Measurements from ENCODE around the gene PHC1.
"Not testable (repeated sequence)": the region's sequence is repeated elsewhere in the genome, so short reads cannot be mapped to it uniquely, and the experiment has no call there.

DNA sequence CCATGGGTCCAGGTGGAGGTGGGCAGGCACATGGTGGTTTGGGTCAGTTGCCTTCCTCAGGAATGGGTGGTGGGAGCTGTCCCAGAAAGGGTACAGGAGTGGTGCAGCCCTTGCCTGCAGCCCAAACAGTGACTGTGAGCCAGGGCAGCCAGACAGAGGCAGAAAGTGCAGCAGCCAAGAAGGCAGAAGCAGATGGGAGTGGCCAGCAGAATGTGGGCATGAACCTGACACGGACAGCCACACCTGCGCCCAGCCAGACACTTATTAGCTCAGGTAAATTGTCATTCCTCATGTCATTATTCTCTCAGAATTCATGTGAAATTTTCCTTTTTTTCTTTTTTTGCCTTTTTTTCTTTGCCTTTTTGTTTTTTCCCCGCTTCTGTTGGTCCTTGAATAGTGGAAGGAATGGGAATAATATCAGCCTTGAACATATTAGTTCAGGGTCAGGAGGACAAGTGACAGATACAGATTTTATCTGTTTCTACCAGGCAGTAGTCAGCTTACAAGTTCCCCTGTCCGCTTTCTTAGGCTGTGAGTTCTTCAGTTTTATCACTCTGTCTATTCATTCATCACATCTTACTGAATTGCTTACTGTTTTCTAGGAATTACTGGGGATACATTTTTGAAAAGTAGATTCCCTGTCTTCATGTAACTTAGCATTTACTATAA, 16.5 kb downstream of the PHC1 start:
- TF ChIP-seq, protein P1, sequence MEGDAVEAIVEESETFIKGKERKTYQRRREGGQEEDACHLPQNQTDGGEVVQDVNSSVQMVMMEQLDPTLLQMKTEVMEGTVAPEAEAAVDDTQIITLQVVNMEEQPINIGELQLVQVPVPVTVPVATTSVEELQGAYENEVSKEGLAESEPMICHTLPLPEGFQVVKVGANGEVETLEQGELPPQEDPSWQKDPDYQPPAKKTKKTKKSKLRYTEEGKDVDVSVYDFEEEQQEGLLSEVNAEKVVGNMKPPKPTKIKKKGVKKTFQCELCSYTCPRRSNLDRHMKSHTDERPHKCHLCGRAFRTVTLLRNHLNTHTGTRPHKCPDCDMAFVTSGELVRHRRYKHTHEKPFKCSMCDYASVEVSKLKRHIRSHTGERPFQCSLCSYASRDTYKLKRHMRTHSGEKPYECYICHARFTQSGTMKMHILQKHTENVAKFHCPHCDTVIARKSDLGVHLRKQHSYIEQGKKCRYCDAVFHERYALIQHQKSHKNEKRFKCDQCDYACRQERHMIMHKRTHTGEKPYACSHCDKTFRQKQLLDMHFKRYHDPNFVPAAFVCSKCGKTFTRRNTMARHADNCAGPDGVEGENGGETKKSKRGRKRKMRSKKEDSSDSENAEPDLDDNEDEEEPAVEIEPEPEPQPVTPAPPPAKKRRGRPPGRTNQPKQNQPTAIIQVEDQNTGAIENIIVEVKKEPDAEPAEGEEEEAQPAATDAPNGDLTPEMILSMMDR (IDR thresholded peaks at IDR 0.05) = not testable (repeated sequence)
- not testable (repeated sequence) for TF ChIP-seq EZH2 (IDR thresholded peaks at IDR 0.05; ENCODE audit: borderline replicate concordance, insufficient read depth, low read depth, low read length, poor library complexity, severe bottlenecking)

Data from B cell (primary cell).